ENCODE results near the gene ZNF217.

The ZNF217 gene

GRCh38 chr20:53576195-53576580 lies 17.5 kb downstream of the ZNF217 start:
- Histone ChIP-seq H3F3A (ENCODE audit: insufficient read depth, low read length) (no peaks in the 10 kb centered on the region), H4K20me1 (ENCODE audit: insufficient read depth, low read length) (no peaks in the 10 kb centered on the region; the same call in 1 of the 2 replicates), H3K4me2 (ENCODE audit: low read length) (no peak overlapping the region), H3K27me3 (ENCODE audit: insufficient read depth, low read length) (no peaks in the 10 kb centered on the region), H3K4me1 (ENCODE audit: insufficient read depth, low read length, severe bottlenecking) (peaks cover 36% of the 10 kb centered on the region), H3K9me3 (ENCODE audit: low read length) (no peaks in the 10 kb centered on the region), H2AFZ (ENCODE audit: low read length) (no peak overlapping the region), H3K79me2 (ENCODE audit: insufficient read depth, low read length) (peaks cover 94% of the 10 kb centered on the region), H3K9me2 (ENCODE audit: low read depth, low read length) (no peaks in the 10 kb centered on the region), H3K4me3 (ENCODE audit: low read depth, low read length, poor library complexity, severe bottlenecking) (no peak overlapping the region), H3K9ac (ENCODE audit: low read length) (no peak overlapping the region), H3K36me3 (ENCODE audit: insufficient read depth, low read length) (peaks cover 98% of the 10 kb centered on the region), H3K27ac (ENCODE audit: low read depth, low read length, poor library complexity, severe bottlenecking) (no peak overlapping the region)
- TF ChIP-seq EZH2 (IDR thresholded peaks at IDR 0.05; ENCODE audit: borderline replicate concordance, low read length) (no peak), CTCF (IDR thresholded peaks at IDR 0.05; ENCODE audit: low read length) (no peak)

- H3K9me3 ChIP-seq (ENCODE audit: low read length): no peaks in the 10 kb centered on the region
- no peak overlapping the region for H3K4me3 ChIP-seq (ENCODE audit: low read depth, low read length, poor library complexity, severe bottlenecking)
- no peaks in the 10 kb centered on the region for H3K9me2 ChIP-seq (ENCODE audit: low read depth, low read length)
- peaks cover 30% of the 10 kb centered on the region for H3K4me1 ChIP-seq (ENCODE audit: insufficient read depth, low read length, severe bottlenecking)
- no peaks in the 10 kb centered on the region; the same call in 1 of the 2 replicates for H4K20me1 ChIP-seq (ENCODE audit: insufficient read depth, low read length)
- H3K79me2 ChIP-seq (ENCODE audit: insufficient read depth, low read length): peaks cover 89% of the 10 kb centered on the region
- H3K27ac ChIP-seq (ENCODE audit: low read depth, low read length, poor library complexity, severe bottlenecking): no peak overlapping the region
- no peaks in the 10 kb centered on the region for H3F3A ChIP-seq (ENCODE audit: insufficient read depth, low read length)
- no peaks in the 10 kb centered on the region for H3K27me3 ChIP-seq (ENCODE audit: insufficient read depth, low read length)
- no peak for TF ChIP-seq EZH2 (IDR thresholded peaks at IDR 0.05; ENCODE audit: borderline replicate concordance, low read length)
- no peak for TF ChIP-seq CTCF (IDR thresholded peaks at IDR 0.05; ENCODE audit: low read length)
- H3K4me2 ChIP-seq (ENCODE audit: low read length): no peak overlapping the region
- H2AFZ ChIP-seq (ENCODE audit: low read length): no peak overlapping the region
- H3K36me3 ChIP-seq (ENCODE audit: insufficient read depth, low read length): peaks cover 98% of the 10 kb centered on the region
- H3K9ac ChIP-seq (ENCODE audit: low read length): no peak overlapping the region
Observed at GRCh38 chr20:53575481-53576194, 18.0 kb downstream of the ZNF217 start.

- Histone ChIP-seq H2AFZ (ENCODE audit: low read length) (no peak overlapping the region), H3K9me3 (ENCODE audit: low read length) (no peaks in the 10 kb centered on the region), H4K20me1 (ENCODE audit: insufficient read depth, low read length) (no peaks in the 10 kb centered on the region; the same call in 1 of the 2 replicates), H3F3A (ENCODE audit: insufficient read depth, low read length) (no peaks in the 10 kb centered on the region), H3K4me2 (ENCODE audit: low read length) (no peak overlapping the region), H3K36me3 (ENCODE audit: insufficient read depth, low read length) (peaks cover 98% of the 10 kb centered on the region), H3K27me3 (ENCODE audit: insufficient read depth, low read length) (no peaks in the 10 kb centered on the region), H3K4me3 (ENCODE audit: low read depth, low read length, poor library complexity, severe bottlenecking) (no peak overlapping the region), H3K9me2 (ENCODE audit: low read depth, low read length) (no peaks in the 10 kb centered on the region), H3K79me2 (ENCODE audit: insufficient read depth, low read length) (peaks cover 81% of the 10 kb centered on the region), H3K4me1 (ENCODE audit: insufficient read depth, low read length, severe bottlenecking) (peaks cover 22% of the 10 kb centered on the region), H3K9ac (ENCODE audit: low read length) (no peak overlapping the region), H3K27ac (ENCODE audit: low read depth, low read length, poor library complexity, severe bottlenecking) (no peak overlapping the region)
- TF ChIP-seq CTCF (IDR thresholded peaks at IDR 0.05; ENCODE audit: low read length): no peak
- TF ChIP-seq EZH2 (IDR thresholded peaks at IDR 0.05; ENCODE audit: borderline replicate concordance, low read length): no peak
Observed at GRCh38 chr20:53574819-53575218, 18.8 kb downstream of the ZNF217 start.
